GM12878 (cell line): ENCODE data around the gene DCAF7. TPM values are rescaled to one million over a fixed set of nuclear protein-coding genes. Genes with fewer than 3 reads are reported as not detected.

Experiments
- ATAC-seq: fragments of 200-7000 bp; cut with Tn5 transposase; 3 replicates; pipeline ENCODE4 v1.9.1; 2020; ENCODE audit warnings: mild to moderate bottlenecking, moderate library complexity
- BruUV-seq: library from RNA; stranded (reverse); fragments of 400-500 nt; replicated peaks from 2 replicates; lab custom pipeline; 2021; lab: Mats Ljungman, UMichigan
- CTCF ChIA-PET: fragments of 300-600 bp; sonication (Branson Sonifier 250); formaldehyde crosslinking; extraction: SDS; loops from one replicate; lab custom pipeline; 2021; ENCODE audit warnings: inconsistent platforms; lab: Yijun Ruan, JAX
- POLR2A ChIA-PET: fragments of 350-600 bp; formaldehyde crosslinking; extraction: SDS; loops from one replicate; lab custom pipeline; 2021; ENCODE audit warnings: inconsistent platforms; lab: Charles Lee
- RAD21 ChIA-PET: fragments of 300-600 bp; sonication (Branson Sonifier 250); formaldehyde crosslinking; loops from one replicate; lab custom pipeline; 2023; ENCODE audit warnings: antibody characterized with exemption; ENCODE audit not compliant: unreplicated experiment; lab: Charles Lee
- SMC1A ChIA-PET: fragments of 300-600 bp; sonication (Branson Sonifier 250); formaldehyde crosslinking; loops from one replicate; lab custom pipeline; 2023; ENCODE audit not compliant: unreplicated experiment, uncharacterized antibody; lab: Charles Lee
- DNase-seq: peaks from one replicate; pipeline ENCODE4 v3.0.0-alpha.2; 2011; ENCODE audit warnings: low read depth, low spot score
- FAIRE-seq: peaks from 3 replicates; lab custom pipeline; 2011; peaks lifted over from hg19 to GRCh38; lab: Jason Lieb, UNC
- H2AFZ ChIP-seq: 2 replicates; pipeline ENCODE4 v1.6.0; 2011; ENCODE audit warnings: low read depth, low read length, control low read depth; ENCODE audit not compliant: control insufficient read depth
- H3K27ac ChIP-seq: 2 replicates; pipeline ENCODE4 v1.5.1; 2011; ENCODE audit warnings: control low read depth; ENCODE audit not compliant: control insufficient read depth, insufficient read depth
- H3K27me3 ChIP-seq, 2 experiments: replicated peaks in 1 of 2; 2 replicates each; pipeline versions ENCODE4 v1.6.0 to v1.6.1; 2011; ENCODE audit warnings: low read length in 1 of 2; ENCODE audit not compliant: control insufficient read depth in 2 of 2, insufficient read depth in 2 of 2
- H3K36me3 ChIP-seq, 2 experiments: 2 replicates each; pipeline ENCODE4 v1.5.1; 2011; ENCODE audit warnings: low read length in 1 of 2; ENCODE audit not compliant: control insufficient read depth in 2 of 2, insufficient read depth in 2 of 2
- H3K4me1 ChIP-seq: 2 replicates; pipeline ENCODE4 v1.6.1; 2011; ENCODE audit warnings: mild to moderate bottlenecking, low read length, moderate library complexity, mixed read lengths; ENCODE audit not compliant: control insufficient read depth, insufficient read depth
- H3K4me2 ChIP-seq: 2 replicates; pipeline ENCODE4 v1.6.0; 2011; ENCODE audit warnings: control low read depth; ENCODE audit not compliant: control insufficient read depth, insufficient read depth
- H3K4me3 ChIP-seq: fragments of 200-600 bp; sonication (generic); 2 replicates; pipeline ENCODE4 v1.5.1; 2016
- H3K79me2 ChIP-seq: 2 replicates; pipeline ENCODE4 v1.6.0; 2011; ENCODE audit warnings: low read length; ENCODE audit not compliant: control insufficient read depth, insufficient read depth
- H3K9ac ChIP-seq: 2 replicates; pipeline ENCODE4 v1.8.0; 2011; ENCODE audit warnings: low read length, control low read depth, mixed read lengths; ENCODE audit not compliant: control insufficient read depth, insufficient read depth
- H3K9me3 ChIP-seq: replicated peaks from 3 replicates; pipeline ENCODE4 v1.5.1; 2011; ENCODE audit warnings: mild to moderate bottlenecking, low read length; ENCODE audit not compliant: control insufficient read depth, insufficient read depth
- H4K20me1 ChIP-seq: 2 replicates; pipeline ENCODE4 v1.6.0; 2011; ENCODE audit not compliant: control insufficient read depth, insufficient read depth
- RUNX3 ChIP-seq: IDR thresholded peaks from 2 replicates; pipeline ENCODE4 v1.6.1; 2012; ENCODE audit warnings: low read length, inconsistent platforms
- WGBS: methylation state at CpG from one replicate; pipeline ENCODE4 v1.1.6; 2016; ENCODE audit warnings: low lambda C conversion rate; ENCODE audit not compliant: insufficient replicate concordance, insufficient coverage; ENCODE audit errors: missing lambda C conversion rate; 5-methylcytosine and 5-hydroxymethylcytosine counted together
- in situ Hi-C: fragments of 300-500 bp; cut with MboI; formaldehyde crosslinking; loops from 9 replicates; pipeline ENCODE4 v1.14.3; 2018; ENCODE audit warnings: mixed read lengths
- intact Hi-C: fragments of 100-400 bp; cut with micrococcal nuclease; formaldehyde crosslinking; loops from one replicate; pipeline ENCODE4 v1.14.2; 2022; ENCODE audit not compliant: unreplicated experiment
- polyA plus RNA-seq, 11 experiments: library from polyadenylated mRNA; depleted of rRNA in 4 of 11; unstranded in 6 of 11; stranded (reverse) in 5 of 11; fragments of >200 nt; fragmentation: Nextera tagmentation in 4 of 11; fragmentation: Illumina TruSeq in 1 of 11; extraction: Ambion mirVana in 4 of 11; extraction: Trizol in 1 of 11; gene quantifications; 1 replicate in 1 of 11; 2 replicates in 10 of 11; pipeline versions ENCODE4 v1.2.1 to v1.2.3, GENCODE V29; 2011 to 2016; ENCODE audit warnings: inconsistent platforms in 2 of 11, missing spikeins in 2 of 11, low read depth in 1 of 11
- total RNA-seq, 4 experiments: library from RNA; depleted of rRNA in 3 of 4; stranded (reverse); fragments of >200 nt in 3 of 4; fragmentation: Illumina TruSeq in 1 of 4; extraction: Trizol in 1 of 4; gene quantifications; 2 replicates each; pipeline versions ENCODE4 v1.2.1 to v1.2.3, GENCODE V29; 2013 to 2021
- TF ChIP-seq, protein P1 (sequence below): fragments of 450-650 bp; IDR thresholded peaks from 2 replicates; pipeline ENCODE4 v1.6.1; 2017; ENCODE audit warnings: antibody characterized with exemption, mild to moderate bottlenecking, moderate library complexity

Gene DCAF7
- total and polyA plus RNA-seq, 10 of the 15 experiments (the other 5 are each of a cell fraction or from before 2014, with no cell fraction given): 27.0 to 103 (median 54.5) TPM

GRCh38 chr17:63558441-63558840 is 8.2 kb downstream of the DCAF7 start:
- CTCF ChIA-PET: interaction anchor here (0.9 kb wide), 1 partner anchor 9 kb away, joined by 3 read pairs; no protein-coding TSS in a partner anchor
- no peak overlapping the region for H2AFZ ChIP-seq

More at GRCh38 chr17:63558441-63558840, 8.2 kb downstream of the DCAF7 start:
- H3K79me2 ChIP-seq: peaks cover 77% of the 10 kb centered on the region
- 73% methylated on average over 3 of the region's 3 CpGs for WGBS
- ChIA-PET POLR2A (interaction anchor here (1.0 kb wide), 1 partner anchor 9 kb away, joined by 3 read pairs; no protein-coding TSS in a partner anchor), RAD21 (no interaction called here), SMC1A (no interaction called here)
- H3K4me2 ChIP-seq: no peak overlapping the region
- in situ Hi-C loops: no loop called here
- no peak for FAIRE-seq
- no peak overlapping the region for H3K4me3 ChIP-seq
- no peaks in the 10 kb centered on the region for H3K27me3 ChIP-seq
- no TSS peak for BruUV-seq
- H3K4me1 ChIP-seq: peaks cover 11% of the 10 kb centered on the region; the same call in 1 of the 2 replicates
- H3K9ac ChIP-seq: no peak overlapping the region
- no peak for DNase-seq
- TF ChIP-seq RUNX3: peak; percentile 54
- TF ChIP-seq, protein P1, sequence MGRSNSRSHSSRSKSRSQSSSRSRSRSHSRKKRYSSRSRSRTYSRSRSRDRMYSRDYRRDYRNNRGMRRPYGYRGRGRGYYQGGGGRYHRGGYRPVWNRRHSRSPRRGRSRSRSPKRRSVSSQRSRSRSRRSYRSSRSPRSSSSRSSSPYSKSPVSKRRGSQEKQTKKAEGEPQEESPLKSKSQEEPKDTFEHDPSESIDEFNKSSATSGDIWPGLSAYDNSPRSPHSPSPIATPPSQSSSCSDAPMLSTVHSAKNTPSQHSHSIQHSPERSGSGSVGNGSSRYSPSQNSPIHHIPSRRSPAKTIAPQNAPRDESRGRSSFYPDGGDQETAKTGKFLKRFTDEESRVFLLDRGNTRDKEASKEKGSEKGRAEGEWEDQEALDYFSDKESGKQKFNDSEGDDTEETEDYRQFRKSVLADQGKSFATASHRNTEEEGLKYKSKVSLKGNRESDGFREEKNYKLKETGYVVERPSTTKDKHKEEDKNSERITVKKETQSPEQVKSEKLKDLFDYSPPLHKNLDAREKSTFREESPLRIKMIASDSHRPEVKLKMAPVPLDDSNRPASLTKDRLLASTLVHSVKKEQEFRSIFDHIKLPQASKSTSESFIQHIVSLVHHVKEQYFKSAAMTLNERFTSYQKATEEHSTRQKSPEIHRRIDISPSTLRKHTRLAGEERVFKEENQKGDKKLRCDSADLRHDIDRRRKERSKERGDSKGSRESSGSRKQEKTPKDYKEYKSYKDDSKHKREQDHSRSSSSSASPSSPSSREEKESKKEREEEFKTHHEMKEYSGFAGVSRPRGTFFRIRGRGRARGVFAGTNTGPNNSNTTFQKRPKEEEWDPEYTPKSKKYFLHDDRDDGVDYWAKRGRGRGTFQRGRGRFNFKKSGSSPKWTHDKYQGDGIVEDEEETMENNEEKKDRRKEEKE: no peak
- no peak overlapping the region for H3K27ac ChIP-seq
- intact Hi-C loops: loop anchor here (10.0 kb wide), 1 partner anchor 136 kb away; no protein-coding TSS in a partner anchor
- ATAC-seq: peak; percentile 77
- H4K20me1 ChIP-seq: no peaks in the 10 kb centered on the region
- H3K9me3 ChIP-seq: peaks cover 3% of the 10 kb centered on the region; the same call in 1 of the 3 replicates
- H3K36me3 ChIP-seq: peaks cover 0 to 2% of the 10 kb centered on the region in 2 experiments; a peak in 1 of 4 replicates
